Ammon's horn (tissue), 1 donor: ENCODE results near the gene KDM1B.

Experiments
- DNase-seq: peaks from one replicate; pipeline ENCODE4 v3.0.0-alpha.2; 2016; ENCODE audit warnings: low spot score

KDM1B gene, protein sequence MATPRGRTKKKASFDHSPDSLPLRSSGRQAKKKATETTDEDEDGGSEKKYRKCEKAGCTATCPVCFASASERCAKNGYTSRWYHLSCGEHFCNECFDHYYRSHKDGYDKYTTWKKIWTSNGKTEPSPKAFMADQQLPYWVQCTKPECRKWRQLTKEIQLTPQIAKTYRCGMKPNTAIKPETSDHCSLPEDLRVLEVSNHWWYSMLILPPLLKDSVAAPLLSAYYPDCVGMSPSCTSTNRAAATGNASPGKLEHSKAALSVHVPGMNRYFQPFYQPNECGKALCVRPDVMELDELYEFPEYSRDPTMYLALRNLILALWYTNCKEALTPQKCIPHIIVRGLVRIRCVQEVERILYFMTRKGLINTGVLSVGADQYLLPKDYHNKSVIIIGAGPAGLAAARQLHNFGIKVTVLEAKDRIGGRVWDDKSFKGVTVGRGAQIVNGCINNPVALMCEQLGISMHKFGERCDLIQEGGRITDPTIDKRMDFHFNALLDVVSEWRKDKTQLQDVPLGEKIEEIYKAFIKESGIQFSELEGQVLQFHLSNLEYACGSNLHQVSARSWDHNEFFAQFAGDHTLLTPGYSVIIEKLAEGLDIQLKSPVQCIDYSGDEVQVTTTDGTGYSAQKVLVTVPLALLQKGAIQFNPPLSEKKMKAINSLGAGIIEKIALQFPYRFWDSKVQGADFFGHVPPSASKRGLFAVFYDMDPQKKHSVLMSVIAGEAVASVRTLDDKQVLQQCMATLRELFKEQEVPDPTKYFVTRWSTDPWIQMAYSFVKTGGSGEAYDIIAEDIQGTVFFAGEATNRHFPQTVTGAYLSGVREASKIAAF

DNA sequence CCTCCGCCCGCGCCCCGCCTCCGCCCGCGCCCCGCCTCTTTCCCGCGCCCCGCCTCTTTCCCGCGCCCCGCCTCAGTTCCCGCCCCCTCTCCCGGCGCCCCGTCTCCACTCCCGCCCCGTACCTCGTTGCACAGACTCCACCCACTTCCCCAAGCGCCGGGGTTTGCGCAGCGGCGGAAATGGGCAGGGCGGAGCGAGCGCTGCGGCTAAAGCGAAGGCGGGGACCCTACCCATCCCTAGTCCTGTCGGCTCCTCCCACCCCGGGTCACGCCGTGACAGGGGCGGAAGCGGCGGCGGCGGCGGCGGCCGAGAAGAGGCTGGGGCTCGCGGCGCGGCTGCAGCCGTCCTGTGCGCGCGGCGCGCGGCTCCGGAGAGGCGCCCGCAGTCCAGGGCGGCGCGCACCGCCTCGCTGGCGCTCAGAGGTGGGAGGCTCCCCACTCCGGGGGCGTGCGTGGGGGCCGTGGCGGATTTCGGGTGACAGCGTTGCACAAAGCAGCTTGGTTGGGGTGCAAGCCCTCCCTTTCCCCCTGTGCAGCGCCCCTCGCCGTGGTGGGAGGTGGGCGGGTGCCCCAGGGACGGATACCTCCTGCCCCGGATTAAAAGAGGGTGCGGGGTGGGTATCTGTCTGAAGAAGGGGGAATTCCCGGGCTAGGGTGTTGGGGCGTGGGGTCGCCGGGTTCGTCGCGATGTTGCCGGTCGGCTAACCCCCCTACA, at the start of gene KDM1B:
TSS of gene KDM1B (plus strand) at position 273 of the 714 bp plus-strand sequence. CDS start 4,474 bp downstream, outside the sequence.
- DNase-seq, result peak; percentile 99

DNA sequence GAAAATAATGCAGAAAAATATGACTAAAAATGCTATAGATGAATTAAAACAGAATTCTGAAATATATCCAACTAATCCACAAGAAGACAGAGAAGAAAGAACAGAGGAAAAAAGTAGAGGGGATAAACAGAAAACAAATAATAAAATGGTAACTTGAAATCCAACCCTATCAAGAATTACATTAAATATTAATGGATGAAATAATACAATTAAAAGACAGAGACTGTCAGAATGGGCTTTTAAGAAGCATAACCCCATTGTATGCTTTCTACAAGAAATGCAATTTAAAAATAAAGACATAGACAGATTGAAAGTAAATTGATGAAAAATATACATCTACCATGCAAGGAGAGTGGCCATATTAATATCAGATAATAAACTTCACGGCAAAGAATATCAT, 48.2 kb upstream of the KDM1B start:
- DNase-seq, result no peak

DNA sequence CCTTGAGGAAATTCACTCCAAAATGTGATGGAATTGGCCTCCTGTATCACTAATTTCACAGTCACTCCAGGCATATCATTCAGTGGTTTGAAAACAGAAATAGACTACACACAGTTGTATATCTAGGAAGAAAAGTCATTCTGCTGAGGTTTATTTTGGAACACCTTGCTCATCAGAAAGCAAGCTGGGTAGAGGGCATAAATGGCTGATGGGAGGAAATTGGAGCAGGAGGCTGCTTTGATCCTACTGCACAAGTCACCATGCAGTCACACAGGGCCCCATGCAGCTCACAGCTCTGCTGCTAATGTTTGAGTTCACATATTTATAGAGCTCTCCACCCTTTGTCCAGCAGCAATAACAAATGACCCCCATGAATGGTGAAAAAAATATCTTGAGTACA, 45.1 kb upstream of the KDM1B start:
- no peak for DNase-seq

DNA sequence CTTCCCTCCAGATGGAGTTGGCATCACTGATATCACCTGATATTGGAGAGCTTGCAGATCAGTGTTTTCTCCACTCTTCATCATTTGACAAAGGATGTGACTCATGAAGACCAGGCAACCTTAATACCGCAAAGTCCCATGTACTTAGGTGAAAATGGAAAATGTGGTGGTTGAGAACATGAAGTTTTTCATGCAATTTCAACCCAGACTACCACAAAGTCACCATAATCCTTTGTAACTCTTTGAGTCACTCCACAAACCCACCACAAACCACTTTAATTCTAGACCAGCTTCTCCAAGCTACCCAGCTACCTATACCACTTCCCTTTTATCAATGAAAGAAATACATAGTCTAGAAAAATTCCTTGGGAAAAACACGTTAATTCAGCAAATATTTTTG, 39.9 kb upstream of the KDM1B start:
- no peak for DNase-seq

DNA sequence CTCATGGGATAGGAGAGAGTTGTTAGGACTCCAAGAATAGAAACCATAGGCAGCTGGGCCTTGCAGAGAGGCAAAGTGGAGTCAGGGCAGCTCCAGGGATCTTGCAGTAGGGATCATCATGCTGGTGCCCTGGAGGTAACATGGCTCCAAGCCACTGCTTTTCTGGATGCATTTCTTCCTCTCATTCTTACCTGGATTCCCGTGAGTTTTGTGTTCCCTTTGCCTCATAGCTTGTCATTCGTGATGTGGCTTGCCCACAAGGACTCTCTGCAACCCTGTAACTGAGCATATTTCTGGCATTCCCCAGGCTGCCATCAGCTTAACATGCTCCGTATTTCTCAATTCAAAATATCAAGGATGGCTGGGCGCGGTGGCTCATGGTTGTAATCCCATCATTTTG, 38.1 kb upstream of the KDM1B start:
- no peak for DNase-seq

DNA sequence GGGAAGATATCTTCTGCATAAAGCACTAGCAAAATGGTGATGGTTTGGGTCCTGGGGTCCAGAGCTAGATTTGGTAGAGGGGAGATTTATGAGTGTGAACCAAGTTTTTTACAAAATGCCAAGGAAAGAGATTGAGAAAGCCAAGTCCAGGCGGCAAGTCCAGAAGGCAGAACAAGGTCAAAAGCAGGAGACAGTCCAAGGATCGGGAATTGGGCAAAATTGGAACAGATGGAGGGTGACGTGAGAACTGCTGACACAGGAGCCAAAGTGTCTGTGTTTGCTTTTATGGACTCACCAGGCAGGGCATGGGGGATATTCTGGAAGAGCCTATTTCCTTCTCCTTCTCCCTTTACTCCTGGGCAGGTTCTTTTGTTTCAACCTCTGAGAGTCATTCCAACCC, 36.9 kb upstream of the KDM1B start:
- DNase-seq, result no peak

DNA sequence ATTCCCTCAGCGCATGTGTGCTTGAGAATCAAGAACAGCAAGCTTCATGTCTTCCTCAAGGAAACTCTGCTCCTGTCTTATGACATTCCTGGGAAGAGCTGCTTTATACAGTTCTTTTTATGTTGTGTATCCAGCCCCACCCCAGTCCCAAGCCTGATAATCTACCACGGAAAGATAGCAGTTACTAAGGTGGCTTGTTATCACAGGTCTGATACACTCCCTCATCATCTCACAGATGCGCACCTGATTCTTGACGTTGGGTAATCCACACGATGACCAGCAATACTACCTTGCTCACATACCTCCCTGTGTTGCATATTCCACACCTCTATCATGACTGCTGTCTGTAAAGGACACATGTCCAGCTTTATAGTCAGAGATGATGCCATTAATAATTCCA, 36.0 kb upstream of the KDM1B start:
- DNase-seq, result no peak

DNA sequence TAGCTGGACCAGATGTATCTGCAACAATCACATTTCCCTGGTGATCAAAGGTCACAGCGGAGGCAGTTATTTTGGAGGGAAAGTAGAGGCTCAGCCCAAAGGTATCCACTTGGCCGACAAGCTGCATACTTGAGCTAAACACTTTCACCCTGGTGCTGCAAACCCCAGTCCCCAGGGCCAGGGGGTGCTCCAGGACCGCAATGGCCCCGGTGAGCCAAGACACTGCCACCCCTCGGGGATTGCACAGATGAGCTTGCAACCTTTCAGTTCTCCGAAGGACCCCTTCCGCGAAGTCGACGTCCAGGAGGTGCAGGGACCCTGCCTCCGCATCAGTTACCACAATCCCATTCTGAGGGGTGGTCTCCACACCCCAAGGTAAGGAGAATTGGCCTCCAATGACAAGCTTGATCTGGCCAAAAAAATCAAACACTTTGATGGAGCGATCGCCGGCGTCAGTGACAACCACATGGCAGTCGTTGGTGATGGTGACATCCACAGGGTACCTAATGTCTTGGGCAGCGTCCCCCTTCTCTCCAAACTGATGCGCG, 33.6 kb upstream of the KDM1B start:
- DNase-seq, result no peak

DNA sequence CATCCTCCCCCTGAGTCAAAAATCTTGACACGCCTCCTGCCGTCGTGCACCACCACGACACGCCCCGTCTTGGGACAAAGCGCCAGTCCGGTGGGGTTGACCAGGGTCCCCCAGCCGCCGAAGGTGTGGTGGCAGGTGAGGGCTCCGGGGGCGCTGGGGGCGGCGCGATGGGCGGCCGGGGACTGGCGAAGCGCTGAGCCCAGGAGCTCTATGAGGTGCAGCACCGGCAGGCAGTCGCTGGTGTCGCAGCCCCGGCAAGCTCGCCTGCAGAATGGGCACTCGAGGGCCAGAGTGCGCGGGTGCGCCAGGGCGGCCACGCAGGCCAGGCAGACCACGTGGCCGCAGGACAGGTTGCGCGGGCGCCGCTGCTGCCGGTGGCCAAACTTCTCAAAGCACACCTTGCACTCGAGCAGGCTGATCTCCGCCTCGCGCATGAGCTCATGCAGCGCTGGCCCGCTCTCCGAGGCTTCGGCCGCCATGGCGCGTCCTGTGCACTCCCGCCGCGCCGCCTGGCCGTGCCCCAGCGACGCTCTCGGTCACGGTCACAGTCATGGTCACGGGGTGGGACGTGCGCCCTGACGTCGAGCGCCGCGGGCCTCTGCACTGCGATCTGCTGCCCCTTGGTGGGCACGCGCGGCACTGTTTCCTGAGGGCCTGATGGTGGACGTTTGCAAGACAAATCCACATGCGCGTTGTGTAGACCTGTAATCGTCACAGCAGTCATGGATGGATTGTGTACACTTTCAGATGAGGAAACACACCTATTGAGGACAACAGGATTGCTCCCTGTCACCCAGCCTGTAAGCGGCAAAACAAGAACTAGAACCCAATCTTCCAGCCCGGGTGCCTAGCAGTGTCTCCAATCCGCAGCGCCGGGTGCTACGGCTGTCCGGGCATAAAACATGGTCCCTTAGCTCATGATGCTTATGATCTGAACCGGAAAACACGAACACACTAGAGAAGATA, 32.8 kb upstream of the KDM1B start, which contains the start of gene NHLRC1:
TSS of gene NHLRC1 (minus strand) at position 550 of the 966 bp plus-strand sequence. CDS start at position 479, 71 bp downstream.
- peak; percentile 93 for DNase-seq

DNA sequence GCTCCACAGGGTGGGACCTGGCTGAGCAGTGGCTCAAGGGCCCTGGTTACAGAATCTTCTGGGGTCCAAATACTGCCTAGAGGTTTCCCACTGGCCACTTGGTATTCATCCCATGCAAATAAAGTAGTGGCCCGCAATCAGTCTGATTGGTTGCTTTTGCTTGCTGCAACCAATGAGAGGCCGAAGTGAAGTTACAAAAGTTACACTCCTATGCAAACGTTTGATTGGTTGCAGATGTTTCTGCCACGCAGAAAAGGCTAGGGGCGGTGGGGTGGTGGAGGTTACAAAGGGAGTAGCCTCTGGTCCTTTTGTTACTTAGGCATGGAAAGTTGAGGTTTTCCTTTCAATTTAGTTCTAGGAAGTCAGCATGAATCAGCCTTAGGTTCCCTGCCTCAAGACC, 29.1 kb upstream of the KDM1B start:
- no peak for DNase-seq

DNA sequence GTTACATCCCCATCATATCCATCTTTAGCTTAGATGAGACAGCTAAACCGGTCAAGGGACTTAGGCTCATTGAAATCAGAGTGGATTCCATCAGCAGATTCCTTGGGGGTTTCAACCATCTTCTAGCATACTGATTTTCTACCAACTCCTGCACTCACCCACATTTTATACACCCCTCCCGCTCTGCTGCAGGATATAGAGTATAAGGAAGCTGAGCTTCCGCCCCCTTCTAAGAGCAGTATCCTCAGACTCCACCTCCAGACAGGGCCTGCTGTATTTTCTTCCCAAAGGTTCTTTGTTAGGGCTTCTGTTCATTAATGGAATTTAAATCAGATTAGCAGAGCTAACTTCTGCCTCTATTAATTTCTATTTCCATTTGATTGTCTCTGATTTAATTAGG, 22.9 kb upstream of the KDM1B start:
- DNase-seq, result no peak

DNA sequence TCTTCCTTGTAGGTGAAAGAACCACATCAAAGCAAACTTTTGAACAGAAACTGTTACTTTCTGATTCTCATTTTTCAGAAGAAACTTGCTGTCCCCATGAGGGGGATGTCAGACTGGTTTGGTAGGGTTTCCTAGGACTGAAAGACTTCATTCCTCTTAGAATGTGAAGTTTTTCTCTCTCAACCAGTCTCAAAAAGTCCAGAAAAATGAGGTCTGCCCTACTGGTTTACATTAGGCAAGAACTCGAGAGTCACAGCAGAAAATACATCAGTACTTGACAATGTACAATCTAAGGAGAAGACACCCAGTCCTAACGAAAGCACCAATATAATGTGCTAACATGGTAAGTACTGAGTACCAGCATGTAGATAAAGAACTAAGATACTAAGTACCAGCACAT, 20.1 kb upstream of the KDM1B start:
- no peak for DNase-seq

DNA sequence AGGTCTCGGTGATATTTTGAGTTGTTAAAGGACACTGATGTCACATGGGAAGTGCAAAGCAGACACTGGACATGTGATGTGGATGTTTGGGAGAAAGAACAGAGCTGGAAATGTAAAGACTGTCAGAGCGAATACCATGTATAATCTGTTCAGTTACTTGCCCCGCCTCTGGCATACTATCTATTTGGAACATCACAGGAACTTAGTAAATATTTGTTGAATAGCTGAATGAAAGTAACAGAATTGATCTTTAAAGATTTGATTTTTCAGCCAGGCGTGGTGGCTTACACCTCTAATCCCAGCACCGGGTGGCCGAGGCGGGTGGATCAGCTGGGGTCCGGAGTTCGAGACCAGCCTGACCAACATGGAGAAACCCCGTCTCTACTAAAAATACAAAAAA, 19.0 kb upstream of the KDM1B start:
- no peak for DNase-seq

DNA sequence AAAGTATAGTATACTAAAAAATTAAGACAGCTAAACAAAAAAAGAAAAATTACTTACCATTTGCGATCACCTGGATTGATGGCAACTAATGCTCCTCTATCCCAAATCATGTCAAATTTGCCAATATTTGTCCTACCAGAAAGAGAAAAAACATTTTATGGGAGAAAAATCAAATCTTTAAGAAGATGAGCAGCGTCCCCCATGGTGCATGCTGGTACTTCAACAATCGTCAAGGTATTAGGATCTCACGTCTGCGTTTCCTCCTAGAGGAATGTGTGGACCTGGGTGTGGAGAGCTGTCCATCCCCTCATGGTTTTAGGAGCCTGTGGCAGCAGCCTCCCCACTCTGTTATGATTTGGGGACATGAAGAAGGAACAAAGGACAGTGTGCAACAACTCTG, 16.3 kb upstream of the KDM1B start:
- DNase-seq, result no peak

DNA sequence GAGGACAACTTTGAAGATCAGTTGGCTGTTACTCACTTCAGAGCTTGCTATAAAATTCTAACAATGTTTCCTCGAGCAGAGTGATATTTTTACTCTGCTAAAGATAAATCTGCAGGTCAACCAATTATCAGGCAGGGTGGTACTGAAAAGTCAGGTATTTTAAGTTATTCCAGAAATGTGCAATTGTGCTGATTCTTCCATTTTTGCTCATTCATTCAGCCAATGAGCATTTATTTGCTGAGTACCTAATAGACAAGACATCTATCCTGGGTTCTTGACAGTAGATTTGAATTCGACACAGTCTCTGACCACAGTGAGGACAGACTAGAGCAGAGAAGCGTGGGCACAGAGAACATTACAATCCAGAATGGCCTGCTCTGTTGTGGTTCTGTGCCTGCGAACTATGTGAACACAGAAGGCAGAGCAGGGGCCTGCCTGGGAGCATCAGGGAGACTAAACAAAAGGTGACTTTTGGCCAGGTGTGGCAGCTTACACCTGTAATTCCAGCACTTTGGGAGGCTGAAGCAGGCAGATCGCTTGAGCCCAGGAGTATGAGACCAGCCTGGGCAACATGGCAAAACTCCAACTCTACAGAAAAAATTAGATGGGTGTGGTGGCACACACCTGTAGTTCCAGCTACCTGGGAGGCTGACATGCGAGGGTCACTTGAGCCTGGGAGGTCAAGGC, 15.1 kb upstream of the KDM1B start:
- DNase-seq, result no peak

DNA sequence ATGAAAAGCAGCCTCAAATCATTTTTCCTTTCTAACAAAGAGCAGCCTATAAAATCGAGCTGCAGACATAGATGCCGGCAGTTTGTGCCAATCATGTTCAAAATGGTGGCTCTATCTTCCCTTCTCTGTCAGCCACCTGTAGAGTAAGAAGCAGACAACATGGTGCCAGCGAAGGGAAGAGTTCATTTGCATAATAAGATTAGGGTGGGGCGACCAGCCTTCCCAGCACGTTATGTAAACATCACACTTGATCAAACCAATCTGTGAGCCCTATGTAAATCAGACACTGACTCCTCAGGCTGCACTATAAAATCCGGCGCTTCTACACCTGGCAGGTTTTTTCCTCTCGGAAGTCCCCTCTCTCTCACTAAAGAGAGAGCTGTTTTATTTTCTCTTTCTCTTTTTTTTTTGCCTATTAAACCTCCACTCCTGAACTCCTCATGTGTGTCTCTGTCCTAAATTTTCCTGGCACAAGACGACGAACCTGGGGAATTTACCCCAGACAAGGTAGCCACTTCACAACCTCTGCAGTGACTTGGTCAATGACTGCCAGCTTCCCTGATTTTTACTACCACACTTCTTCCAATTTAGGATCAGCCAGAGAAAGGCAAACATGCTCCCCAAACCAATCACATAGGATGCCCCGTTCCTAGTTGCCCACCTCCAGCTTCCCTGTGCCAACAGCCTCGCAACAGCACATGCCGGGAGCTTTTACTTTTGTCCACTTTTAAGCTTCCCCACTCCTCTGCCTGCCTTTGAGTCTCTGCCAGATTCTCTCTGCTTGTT, 13.2 kb upstream of the KDM1B start:
- DNase-seq, result no peak

DNA sequence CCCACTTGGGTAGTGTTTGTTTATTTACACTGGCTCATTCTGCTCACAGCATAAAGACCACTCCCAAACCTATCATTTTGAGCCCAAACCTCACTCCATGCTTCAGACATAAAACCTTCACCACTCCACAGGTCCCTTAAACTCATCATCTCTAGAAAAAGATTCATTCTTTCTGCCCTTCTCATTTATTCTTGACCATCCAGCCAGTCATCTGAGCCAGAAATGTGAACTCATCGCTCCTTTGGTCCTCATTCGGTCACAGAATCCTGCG, 12.7 kb upstream of the KDM1B start:
- DNase-seq, result no peak

DNA sequence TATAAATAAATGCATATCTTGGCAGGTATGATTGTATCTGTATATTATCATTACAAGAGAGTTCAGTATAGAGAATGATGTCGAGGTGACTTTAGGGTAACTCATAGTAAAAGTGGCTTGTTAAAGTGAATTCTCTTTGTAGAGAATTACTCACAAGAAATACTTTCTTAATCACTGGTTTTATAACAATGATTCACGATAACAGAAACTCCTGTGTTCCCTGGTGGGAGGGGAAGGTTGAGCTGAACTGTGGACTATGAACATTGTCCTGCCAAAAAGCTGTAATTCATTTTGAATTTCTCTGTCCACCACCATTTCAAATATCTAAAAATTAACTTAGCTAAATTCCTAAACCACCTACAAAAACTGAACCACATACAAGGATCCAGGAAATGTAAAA, 8.1 kb upstream of the KDM1B start:
- no peak for DNase-seq

DNA sequence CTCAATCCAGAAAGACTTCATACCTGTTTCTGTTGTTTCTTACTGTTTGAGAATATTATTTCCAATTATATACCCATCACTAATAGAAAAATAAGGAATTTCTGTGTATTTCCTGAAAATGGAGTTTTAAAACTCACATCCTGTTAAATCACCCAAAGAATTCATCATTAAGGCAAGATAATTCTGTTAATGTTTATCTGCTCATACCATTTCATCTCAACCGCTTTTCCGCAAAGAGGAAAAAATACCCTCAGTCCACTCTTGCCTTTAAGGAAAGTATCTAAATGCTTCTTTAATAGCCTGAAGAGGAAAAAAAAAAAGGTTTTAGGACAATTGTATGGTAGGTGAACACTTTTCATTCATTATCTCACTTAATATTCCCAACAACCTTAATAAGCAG, 7.6 kb upstream of the KDM1B start:
- DNase-seq, result no peak
